KMS-11 (cell line): ENCODE results near the gene CCHCR1.
"Not testable (repeated sequence)": the region's sequence is repeated elsewhere in the genome, so short reads cannot be mapped to it uniquely, and the experiment has no call there.

Source experiments
- H2AFZ ChIP-seq: fragments of 200-600 bp; sonication (generic); 2 replicates; pipeline ENCODE4 v1.6.1; 2016; ENCODE audit warnings: antibody characterized with exemption, mixed run types, low read depth
- H3K27ac ChIP-seq: fragments of 200-600 bp; sonication (generic); 2 replicates; pipeline ENCODE4 v1.6.1; 2016; ENCODE audit warnings: mild to moderate bottlenecking, mixed run types
- H3K27me3 ChIP-seq: fragments of 200-600 bp; sonication (generic); 2 replicates; pipeline ENCODE4 v1.6.1; 2017; ENCODE audit warnings: mild to moderate bottlenecking, low read depth, mixed run types, moderate library complexity; ENCODE audit not compliant: insufficient read depth
- H3K36me3 ChIP-seq: fragments of 200-600 bp; sonication (generic); 2 replicates; pipeline ENCODE4 v1.6.1; 2017; ENCODE audit warnings: mild to moderate bottlenecking, mixed run types; ENCODE audit not compliant: insufficient read depth
- H3K4me1 ChIP-seq: fragments of 200-600 bp; sonication (generic); 2 replicates; pipeline ENCODE4 v1.6.1; 2016; ENCODE audit warnings: mild to moderate bottlenecking, low read depth, mixed run types; ENCODE audit not compliant: poor library complexity, severe bottlenecking
- H3K4me2 ChIP-seq: fragments of 200-600 bp; sonication (generic); 2 replicates; pipeline ENCODE4 v1.7.0; 2016; ENCODE audit warnings: mild to moderate bottlenecking, mixed run types
- H3K4me3 ChIP-seq: fragments of 200-600 bp; sonication (generic); IDR thresholded peaks from 2 replicates; pipeline ENCODE4 v1.6.1; 2017; ENCODE audit warnings: low read depth, low read length, mixed read lengths; ENCODE audit not compliant: insufficient read depth
- H3K79me2 ChIP-seq: fragments of 200-600 bp; sonication (generic); 2 replicates; pipeline ENCODE4 v1.6.1; 2016; ENCODE audit warnings: low read depth, mixed run types; ENCODE audit not compliant: insufficient read depth
- H3K9ac ChIP-seq: fragments of 200-600 bp; sonication (generic); 2 replicates; pipeline ENCODE4 v1.6.1; 2016; ENCODE audit warnings: mild to moderate bottlenecking, mixed run types
- H4K20me1 ChIP-seq: fragments of 200-600 bp; sonication (generic); 2 replicates; pipeline ENCODE4 v1.6.1; 2016; ENCODE audit warnings: mild to moderate bottlenecking, mixed run types; ENCODE audit not compliant: insufficient read depth
- TF ChIP-seq, protein P1 (sequence below): fragments of 200-600 bp; sonication (generic); conservative IDR thresholded peaks from 2 replicates; pipeline ENCODE4 v1.6.1; 2017; ENCODE audit warnings: low read depth, mild to moderate bottlenecking, antibody characterized with exemption, low read length, moderate library complexity, mixed read lengths

The CCHCR1 gene

GRCh38 chr6:31187780-31188194 lies 30.2 kb upstream of the CCHCR1 start:
- TF ChIP-seq, protein P1, sequence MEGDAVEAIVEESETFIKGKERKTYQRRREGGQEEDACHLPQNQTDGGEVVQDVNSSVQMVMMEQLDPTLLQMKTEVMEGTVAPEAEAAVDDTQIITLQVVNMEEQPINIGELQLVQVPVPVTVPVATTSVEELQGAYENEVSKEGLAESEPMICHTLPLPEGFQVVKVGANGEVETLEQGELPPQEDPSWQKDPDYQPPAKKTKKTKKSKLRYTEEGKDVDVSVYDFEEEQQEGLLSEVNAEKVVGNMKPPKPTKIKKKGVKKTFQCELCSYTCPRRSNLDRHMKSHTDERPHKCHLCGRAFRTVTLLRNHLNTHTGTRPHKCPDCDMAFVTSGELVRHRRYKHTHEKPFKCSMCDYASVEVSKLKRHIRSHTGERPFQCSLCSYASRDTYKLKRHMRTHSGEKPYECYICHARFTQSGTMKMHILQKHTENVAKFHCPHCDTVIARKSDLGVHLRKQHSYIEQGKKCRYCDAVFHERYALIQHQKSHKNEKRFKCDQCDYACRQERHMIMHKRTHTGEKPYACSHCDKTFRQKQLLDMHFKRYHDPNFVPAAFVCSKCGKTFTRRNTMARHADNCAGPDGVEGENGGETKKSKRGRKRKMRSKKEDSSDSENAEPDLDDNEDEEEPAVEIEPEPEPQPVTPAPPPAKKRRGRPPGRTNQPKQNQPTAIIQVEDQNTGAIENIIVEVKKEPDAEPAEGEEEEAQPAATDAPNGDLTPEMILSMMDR, result no peak
- H4K20me1 ChIP-seq, result no peaks in the 10 kb centered on the region
- no peak overlapping the region for H3K27ac ChIP-seq
- peaks cover 38% of the 10 kb centered on the region for H3K4me1 ChIP-seq
- H3K36me3 ChIP-seq, result no peaks in the 10 kb centered on the region
- H3K4me2 ChIP-seq, result no peak overlapping the region
- no peak overlapping the region for H3K4me3 ChIP-seq
- H3K27me3 ChIP-seq, result no peaks in the 10 kb centered on the region
- H2AFZ ChIP-seq, result no peak overlapping the region
- H3K9ac ChIP-seq, result no peak overlapping the region
- H3K79me2 ChIP-seq, result no peaks in the 10 kb centered on the region

DNA sequence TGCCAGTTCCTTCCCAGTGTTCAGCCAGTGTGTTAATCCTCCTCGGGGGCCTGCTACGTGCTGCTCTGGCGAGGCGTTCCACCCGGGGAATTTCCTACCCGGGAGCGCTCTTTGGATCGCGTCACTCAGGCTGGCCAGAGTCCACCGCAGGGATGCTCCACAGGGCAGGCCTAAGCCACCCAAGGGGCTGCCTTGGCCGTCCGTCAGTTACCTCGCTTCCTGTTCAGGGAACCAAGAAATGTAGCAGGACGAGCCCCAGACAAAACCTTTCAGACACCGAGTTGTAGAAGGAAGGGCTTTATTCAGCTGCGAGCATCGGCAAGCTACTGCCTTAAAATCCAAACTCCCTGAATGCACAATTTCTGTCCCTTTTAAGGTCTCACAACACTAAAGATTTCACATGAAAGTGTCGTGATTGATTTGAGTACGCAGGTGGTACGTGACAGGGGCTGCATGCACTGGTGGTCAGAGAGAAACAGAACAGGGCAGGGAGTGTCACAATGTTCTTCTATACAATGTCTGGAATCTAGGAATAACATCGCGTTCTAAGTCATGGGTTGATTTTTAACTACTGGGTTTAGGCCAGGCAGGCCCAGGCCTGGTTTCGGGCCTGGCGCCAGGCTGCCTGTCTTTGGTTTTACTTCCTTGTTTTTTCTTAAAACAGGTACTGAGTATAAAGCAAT lies 28.6 kb upstream of the CCHCR1 start:
- TF ChIP-seq, protein P1, result no peak
- Histone ChIP-seq H2AFZ (peak overlapping the region; percentile 25; the same call in 1 of the 2 replicates), H3K27ac (no peak overlapping the region), H3K36me3 (no peaks in the 10 kb centered on the region), H3K27me3 (no peaks in the 10 kb centered on the region), H3K9ac (no peak overlapping the region), H4K20me1 (no peaks in the 10 kb centered on the region), H3K4me1 (peaks cover 29% of the 10 kb centered on the region), H3K4me2 (no peak overlapping the region; the same call in 1 of the 2 replicates), H3K79me2 (no peaks in the 10 kb centered on the region), H3K4me3 (no peak overlapping the region)

DNA sequence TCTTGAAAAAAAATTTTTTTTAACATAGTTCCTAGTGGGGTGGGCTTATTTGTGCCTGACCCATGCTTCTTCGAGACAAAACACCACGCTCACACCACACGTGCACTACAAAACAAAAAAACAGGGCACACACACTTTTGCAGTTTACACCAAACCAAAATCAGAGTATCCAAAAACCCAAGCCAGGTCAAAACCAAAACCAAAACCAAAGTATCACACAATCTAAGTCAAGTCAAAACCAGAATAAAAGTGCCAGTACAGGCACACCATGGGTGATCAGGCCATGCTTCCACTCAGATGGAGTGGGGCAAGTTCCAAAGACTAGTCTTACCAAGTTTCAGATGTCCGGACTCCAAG lies 28.1 kb upstream of the CCHCR1 start:
- H3K4me3 ChIP-seq, H3K36me3 ChIP-seq, H3K79me2 ChIP-seq, H3K27me3 ChIP-seq, H4K20me1 ChIP-seq, H3K27ac ChIP-seq, H3K9ac ChIP-seq: not testable (repeated sequence)
- peak overlapping the region; percentile 25; the same call in 1 of the 2 replicates for H2AFZ ChIP-seq
- peak overlapping the region; percentile 25; the same call in 1 of the 2 replicates for H3K4me2 ChIP-seq
- H3K4me1 ChIP-seq, result peaks cover 24% of the 10 kb centered on the region

DNA sequence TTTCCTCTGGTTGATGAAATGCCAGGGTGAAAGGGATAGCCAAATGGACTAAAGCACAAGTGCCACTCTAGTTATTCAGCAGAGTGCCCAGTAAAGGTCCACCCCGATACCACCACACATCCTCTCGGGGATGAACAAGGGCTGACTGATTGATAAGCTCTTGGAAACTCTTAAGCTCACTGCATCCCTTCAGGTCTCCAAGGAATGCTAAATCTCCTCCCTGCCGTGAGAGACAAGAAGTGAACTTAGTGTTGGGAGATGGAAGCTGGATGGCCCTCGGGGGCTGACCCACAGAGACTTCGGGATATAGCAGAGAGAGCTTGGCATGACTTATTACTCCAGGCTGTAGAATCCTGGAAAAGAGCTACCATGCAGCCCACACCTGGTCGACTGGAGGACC lies 26.3 kb upstream of the CCHCR1 start:
- H3K4me2 ChIP-seq, H3K27ac ChIP-seq, H3K36me3 ChIP-seq, H3K79me2 ChIP-seq, H3K4me3 ChIP-seq, H3K9ac ChIP-seq, H3K27me3 ChIP-seq, H2AFZ ChIP-seq, H4K20me1 ChIP-seq: not testable (repeated sequence)
- peaks cover 18% of the 10 kb centered on the region for H3K4me1 ChIP-seq

GRCh38 chr6:31183287-31183686 lies 25.7 kb upstream of the CCHCR1 start:
- not testable (repeated sequence) for H4K20me1 ChIP-seq, H3K4me2 ChIP-seq, H3K79me2 ChIP-seq, H3K36me3 ChIP-seq, H3K27ac ChIP-seq, H2AFZ ChIP-seq, H3K27me3 ChIP-seq, H3K9ac ChIP-seq, H3K4me3 ChIP-seq
- H3K4me1 ChIP-seq, result peaks cover 20% of the 10 kb centered on the region

- Histone ChIP-seq H3K9ac (no peak overlapping the region), H3K27ac (no peak overlapping the region), H2AFZ (no peak overlapping the region), H3K27me3 (no peaks in the 10 kb centered on the region), H4K20me1 (no peaks in the 10 kb centered on the region), H3K79me2 (no peaks in the 10 kb centered on the region), H3K4me3 (no peak overlapping the region), H3K4me1 (peaks cover 14% of the 10 kb centered on the region), H3K36me3 (no peaks in the 10 kb centered on the region), H3K4me2 (no peak overlapping the region)
- TF ChIP-seq, protein P1, result no peak
Observed at GRCh38 chr6:31180500-31180899, 22.9 kb upstream of the CCHCR1 start.
